HG02970 (cell line): Measurements from ENCODE around the gene FAM240A.

Source experiments
- ATAC-seq: cut with Tn5 transposase; IDR thresholded peaks from one replicate; pipeline ENCODE4 v1.9.1; 2021; ENCODE audit warnings: mild to moderate bottlenecking, moderate library complexity, moderate number of reproducible peaks; ENCODE audit not compliant: unreplicated experiment, low FRiP score

Gene FAM240A

GRCh38 chr3:46660003-46660402 is 47.7 kb downstream of the FAM240A start:
- no peak for ATAC-seq

- ATAC-seq, result no peak
Observed at GRCh38 chr3:46660543-46661523, 48.5 kb downstream of the FAM240A start.

- no peak for ATAC-seq
Observed at GRCh38 chr3:46661776-46662766, 49.7 kb downstream of the FAM240A start.

GRCh38 chr3:46662771-46663551 is 50.6 kb downstream of the FAM240A start:
- no peak for ATAC-seq

GRCh38 chr3:46663591-46664135 is 51.3 kb downstream of the FAM240A start:
- ATAC-seq, result no peak

GRCh38 chr3:46664188-46664970 is 52.1 kb downstream of the FAM240A start:
- no peak for ATAC-seq

- ATAC-seq, result no peak
Observed at GRCh38 chr3:46664971-46665762, 52.8 kb downstream of the FAM240A start.

GRCh38 chr3:46665763-46666452 is 53.6 kb downstream of the FAM240A start:
- no peak for ATAC-seq

GRCh38 chr3:46666453-46666845 is 54.1 kb downstream of the FAM240A start:
- ATAC-seq, result no peak

GRCh38 chr3:46667061-46667621 is 54.8 kb downstream of the FAM240A start:
- no peak for ATAC-seq

- no peak for ATAC-seq
Observed at GRCh38 chr3:46667657-46668056, 55.3 kb downstream of the FAM240A start.

GRCh38 chr3:46668116-46668515 is 55.8 kb downstream of the FAM240A start:
- ATAC-seq, result no peak

GRCh38 chr3:46668591-46668990 is 56.3 kb downstream of the FAM240A start:
- ATAC-seq, result no peak

GRCh38 chr3:46669191-46669999 is 57.1 kb downstream of the FAM240A start:
- ATAC-seq, result no peak

- no peak for ATAC-seq
Observed at GRCh38 chr3:46670000-46670890, 57.9 kb downstream of the FAM240A start.
